ENCODE results near the gene KDM2B.

The KDM2B gene

GRCh38 chr12:121441555-121441954 is 139.3 kb downstream of the KDM2B start:
- no peak for DNase-seq (ENCODE audit: low read depth)
- H3K4me3 ChIP-seq (ENCODE audit: low read depth, low read length), result no peak overlapping the region
- no peak for TF ChIP-seq CTCF (IDR thresholded peaks at IDR 0.05; ENCODE audit: low read depth, low read length, missing control alignments)
- in situ Hi-C loops (cut with HindIII; ENCODE audit: low sequenced_read_pairs), result no loop called here

GRCh38 chr12:121440768-121441167 is 140.1 kb downstream of the KDM2B start:
- in situ Hi-C loops (cut with HindIII; ENCODE audit: low sequenced_read_pairs), result no loop called here
- no peak for TF ChIP-seq CTCF (IDR thresholded peaks at IDR 0.05; ENCODE audit: low read depth, low read length, missing control alignments)
- DNase-seq (ENCODE audit: low read depth), result no peak
- H3K4me3 ChIP-seq (ENCODE audit: low read depth, low read length), result no peak overlapping the region

- no peak for TF ChIP-seq CTCF (IDR thresholded peaks at IDR 0.05; ENCODE audit: low read depth, low read length, missing control alignments)
- H3K4me3 ChIP-seq (ENCODE audit: low read depth, low read length), result no peak overlapping the region
- no peak for DNase-seq (ENCODE audit: low read depth)
- in situ Hi-C loops (cut with HindIII; ENCODE audit: low sequenced_read_pairs), result loop anchor here (5.0 kb wide), 1 partner anchor 83 kb away; no protein-coding TSS in a partner anchor
These were observed 141.1 kb downstream of the KDM2B start for GRCh38 chr12:121439715-121440114.

- in situ Hi-C loops (cut with HindIII; ENCODE audit: low sequenced_read_pairs), result loop anchor here (5.0 kb wide), 1 partner anchor 83 kb away; no protein-coding TSS in a partner anchor
- DNase-seq (ENCODE audit: low read depth), result no peak
- no peak overlapping the region for H3K4me3 ChIP-seq (ENCODE audit: low read depth, low read length)
- no peak for TF ChIP-seq CTCF (IDR thresholded peaks at IDR 0.05; ENCODE audit: low read depth, low read length, missing control alignments)
These were observed 141.9 kb downstream of the KDM2B start for GRCh38 chr12:121438905-121439304.

GRCh38 chr12:121436706-121437105 is 144.1 kb downstream of the KDM2B start:
- no peak for DNase-seq (ENCODE audit: low read depth)
- H3K4me3 ChIP-seq (ENCODE audit: low read depth, low read length), result no peak overlapping the region
- no peak for TF ChIP-seq CTCF (IDR thresholded peaks at IDR 0.05; ENCODE audit: low read depth, low read length, missing control alignments)
- in situ Hi-C loops (cut with HindIII; ENCODE audit: low sequenced_read_pairs), result loop anchor here (5.0 kb wide), 1 partner anchor 86 kb away; no protein-coding TSS in a partner anchor

GRCh38 chr12:121432740-121433480 is 147.9 kb downstream of the KDM2B start:
- no peak for TF ChIP-seq CTCF (IDR thresholded peaks at IDR 0.05; ENCODE audit: low read depth, low read length, missing control alignments)
- H3K4me3 ChIP-seq (ENCODE audit: low read depth, low read length), result no peak overlapping the region
- in situ Hi-C loops (cut with HindIII; ENCODE audit: low sequenced_read_pairs), result no loop called here
- DNase-seq (ENCODE audit: low read depth), result no peak
